IPS-18a (cell line): Measurements from ENCODE around the gene CNGA3.
A peak's percentile ranks its signal among the peaks of the same experiment; 100 is the strongest.
"Not testable (repeated sequence)": the region's sequence is repeated elsewhere in the genome, so short reads cannot be mapped to it uniquely, and the experiment has no call there.

Experiments
- H3K27ac ChIP-seq: one replicate; pipeline ENCODE4 v1.5.1; 2013; ENCODE audit warnings: low read length
- H3K27me3 ChIP-seq: one replicate; pipeline ENCODE4 v1.6.1; 2013; ENCODE audit warnings: mild to moderate bottlenecking, low read length; ENCODE audit not compliant: control insufficient read depth, insufficient read depth
- H3K36me3 ChIP-seq: one replicate; pipeline ENCODE4 v1.6.1; 2013; ENCODE audit warnings: low read depth, low read length; ENCODE audit not compliant: control insufficient read depth
- H3K4me1 ChIP-seq: one replicate; pipeline ENCODE4 v1.6.1; 2013; ENCODE audit warnings: low read depth, low read length; ENCODE audit not compliant: control insufficient read depth
- H3K4me3 ChIP-seq: one replicate; pipeline ENCODE4 v1.5.1; 2013; ENCODE audit warnings: low read length
- H3K9ac ChIP-seq: one replicate; pipeline ENCODE4 v1.6.1; 2013; ENCODE audit warnings: mild to moderate bottlenecking, low read length, moderate library complexity
- H3K9me3 ChIP-seq: one replicate; pipeline ENCODE4 v1.6.1; 2013; ENCODE audit warnings: low read depth, low read length; ENCODE audit not compliant: control insufficient read depth

Gene CNGA3

GRCh38 chr2:98435670-98436069 lies 89.4 kb downstream of the CNGA3 start:
- H3K9me3 ChIP-seq = peaks cover 13% of the 10 kb centered on the region

GRCh38 chr2:98436734-98437133 lies 90.5 kb downstream of the CNGA3 start:
- peaks cover 13% of the 10 kb centered on the region for H3K9me3 ChIP-seq
- H3K27me3 ChIP-seq = no peaks in the 10 kb centered on the region

More at GRCh38 chr2:98435670-98436069, 89.4 kb downstream of the CNGA3 start:
- not testable (repeated sequence) for H3K9ac ChIP-seq, H3K27ac ChIP-seq, H3K4me3 ChIP-seq, H3K36me3 ChIP-seq, H3K27me3 ChIP-seq
- H3K4me1 ChIP-seq = peaks cover 22% of the 10 kb centered on the region

GRCh38 chr2:98438190-98439133 lies 92.2 kb downstream of the CNGA3 start:
- Histone ChIP-seq H3K27me3 (no peaks in the 10 kb centered on the region), H3K4me1 (peaks cover 36% of the 10 kb centered on the region), H3K9ac (no peak overlapping the region), H3K36me3 (no peaks in the 10 kb centered on the region), H3K9me3 (peaks cover 13% of the 10 kb centered on the region), H3K27ac (no peak overlapping the region), H3K4me3 (no peak overlapping the region)

More at GRCh38 chr2:98436734-98437133, 90.5 kb downstream of the CNGA3 start:
- H3K9ac ChIP-seq = peak overlapping the region; percentile 30
- peaks cover 22% of the 10 kb centered on the region for H3K4me1 ChIP-seq
- no peak overlapping the region for H3K4me3 ChIP-seq
- peak overlapping the region; percentile 55 for H3K27ac ChIP-seq
- H3K36me3 ChIP-seq = no peaks in the 10 kb centered on the region

GRCh38 chr2:98441706-98442450 lies 95.6 kb downstream of the CNGA3 start:
- no peaks in the 10 kb centered on the region for H3K36me3 ChIP-seq
- peak overlapping the region; percentile 30 for H3K4me3 ChIP-seq
- H3K27ac ChIP-seq = peak overlapping the region; percentile 57
- H3K9ac ChIP-seq = no peak overlapping the region
- H3K27me3 ChIP-seq = no peaks in the 10 kb centered on the region
- no peaks in the 10 kb centered on the region for H3K9me3 ChIP-seq
- peaks cover 58% of the 10 kb centered on the region for H3K4me1 ChIP-seq

GRCh38 chr2:98442488-98442887 lies 96.2 kb downstream of the CNGA3 start:
- peak overlapping the region; percentile 57 for H3K27ac ChIP-seq

GRCh38 chr2:98444436-98445176 lies 98.3 kb downstream of the CNGA3 start, which contains the start of gene INPP4A:
Gene INPP4A (plus strand): TSS chr2:98444858. CDS start chr2:98520049, 75,191 bp downstream.
- Histone ChIP-seq H3K4me3 (peak within 1 kb of the TSS; percentile 92), H3K27ac (no peak within 1 kb of the TSS), H3K4me1 (peaks cover 52% of the 10 kb centered on the region)

More at GRCh38 chr2:98442488-98442887, 96.2 kb downstream of the CNGA3 start:
- H3K9ac ChIP-seq = no peak overlapping the region
- H3K36me3 ChIP-seq = no peaks in the 10 kb centered on the region
- peak overlapping the region; percentile 30 for H3K4me3 ChIP-seq
- H3K4me1 ChIP-seq = peaks cover 57% of the 10 kb centered on the region
- no peaks in the 10 kb centered on the region for H3K9me3 ChIP-seq
- no peaks in the 10 kb centered on the region for H3K27me3 ChIP-seq

GRCh38 chr2:98445177-98445682 lies 99.0 kb downstream of the CNGA3 start:
- H3K9ac ChIP-seq = peak overlapping the region; percentile 71
- no peaks in the 10 kb centered on the region for H3K27me3 ChIP-seq
- H3K27ac ChIP-seq = no peak overlapping the region
- H3K9me3 ChIP-seq = no peaks in the 10 kb centered on the region
- peak overlapping the region; percentile 92 for H3K4me3 ChIP-seq
- H3K4me1 ChIP-seq = peaks cover 58% of the 10 kb centered on the region
- no peaks in the 10 kb centered on the region for H3K36me3 ChIP-seq

More at GRCh38 chr2:98444436-98445176, 98.3 kb downstream of the CNGA3 start, which contains the start of gene INPP4A:
- Histone ChIP-seq H3K27me3 (no peaks in the 10 kb centered on the region), H3K9me3 (no peaks in the 10 kb centered on the region), H3K9ac (peak within 1 kb of the TSS; percentile 71), H3K36me3 (no peaks in the 10 kb centered on the region)

GRCh38 chr2:98445683-98446581 lies 99.7 kb downstream of the CNGA3 start:
- no peak overlapping the region for H3K27ac ChIP-seq
- H3K4me1 ChIP-seq = peaks cover 60% of the 10 kb centered on the region

GRCh38 chr2:98446850-98447249 lies 100.6 kb downstream of the CNGA3 start:
- Histone ChIP-seq H3K27ac (no peak overlapping the region), H3K36me3 (no peaks in the 10 kb centered on the region), H3K27me3 (no peaks in the 10 kb centered on the region), H3K4me1 (peaks cover 62% of the 10 kb centered on the region), H3K9me3 (no peaks in the 10 kb centered on the region), H3K4me3 (peak overlapping the region; percentile 3), H3K9ac (no peak overlapping the region)

More at GRCh38 chr2:98445683-98446581, 99.7 kb downstream of the CNGA3 start:
- H3K4me3 ChIP-seq = peak overlapping the region; percentile 92
- H3K27me3 ChIP-seq = no peaks in the 10 kb centered on the region
- H3K36me3 ChIP-seq = no peaks in the 10 kb centered on the region
- H3K9me3 ChIP-seq = no peaks in the 10 kb centered on the region
- peak overlapping the region; percentile 71 for H3K9ac ChIP-seq
